ENCODE data around the gene OR11L1.
A peak's percentile ranks its signal among the peaks of the same experiment; 100 is the strongest.

OR11L1 gene

DNA sequence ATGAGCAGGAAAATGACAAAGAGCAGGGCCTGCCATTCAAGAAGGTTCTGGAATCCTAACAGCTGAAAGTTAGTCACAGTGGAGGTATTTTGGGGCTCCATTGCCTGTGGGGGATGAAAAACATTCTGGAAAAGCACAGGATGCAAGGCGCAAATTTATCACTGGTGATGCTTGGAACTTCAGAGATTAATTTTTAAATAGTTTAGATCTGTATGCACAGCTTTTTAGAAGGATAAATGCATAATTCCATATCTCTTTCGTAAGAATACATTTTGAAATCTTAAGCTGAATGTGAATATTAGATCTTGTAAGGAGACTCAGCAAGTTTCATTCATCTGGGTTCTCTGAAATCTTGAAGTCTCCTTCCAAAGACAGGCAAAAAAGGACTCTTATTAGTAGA lies at the start of gene OR11L1:
Gene OR11L1 (minus strand): TSS at position 101 of the 400 bp plus-strand sequence. CDS start 0 bp downstream, at position 101.
- DNase-seq, result no peak

- DNase-seq, result no peak
Observed at GRCh38 chr1:247884797-247885413, 43.2 kb upstream of the OR11L1 start.

DNA sequence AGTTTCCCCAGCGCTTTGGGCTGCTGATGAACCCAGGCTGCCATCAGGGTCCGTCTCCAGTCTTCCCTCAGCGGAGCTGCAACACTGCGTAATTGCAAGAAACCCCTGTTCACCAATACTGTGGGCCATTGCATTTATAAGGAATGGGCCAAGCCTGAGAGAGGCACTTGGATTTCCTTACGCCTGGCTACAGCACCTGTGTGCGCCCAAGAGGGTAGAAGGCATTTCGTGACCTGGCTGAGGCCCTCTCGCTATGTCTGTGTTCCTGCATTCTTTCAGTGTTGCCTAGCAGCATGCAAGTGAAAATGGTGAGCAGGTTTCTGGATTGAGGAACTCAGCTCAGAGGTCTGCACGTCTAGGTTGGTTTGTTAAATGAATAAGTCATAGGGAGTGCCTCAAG lies 41.6 kb upstream of the OR11L1 start:
- no peak for DNase-seq

- DNase-seq, result no peak
Observed at GRCh38 chr1:247865416-247865815, 23.7 kb upstream of the OR11L1 start.

DNA sequence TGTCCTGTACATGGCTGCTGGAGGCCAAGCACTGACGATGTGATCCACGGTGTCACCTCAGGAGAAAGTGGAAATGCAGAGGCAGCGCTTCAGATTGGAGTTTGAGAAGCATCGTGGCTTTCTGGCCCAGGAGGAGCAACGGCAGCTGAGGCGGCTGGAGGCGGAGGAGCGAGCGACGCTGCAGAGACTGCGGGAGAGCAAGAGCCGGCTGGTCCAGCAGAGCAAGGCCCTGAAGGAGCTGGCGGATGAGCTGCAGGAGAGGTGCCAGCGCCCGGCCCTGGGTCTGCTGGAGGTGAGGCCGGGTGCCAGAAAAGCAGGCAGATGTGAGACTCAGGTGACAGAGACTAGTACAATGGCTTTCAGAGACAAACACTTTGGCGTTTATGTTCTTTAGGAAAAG lies 22.9 kb upstream of the OR11L1 start:
- DNase-seq, result no peak

DNA sequence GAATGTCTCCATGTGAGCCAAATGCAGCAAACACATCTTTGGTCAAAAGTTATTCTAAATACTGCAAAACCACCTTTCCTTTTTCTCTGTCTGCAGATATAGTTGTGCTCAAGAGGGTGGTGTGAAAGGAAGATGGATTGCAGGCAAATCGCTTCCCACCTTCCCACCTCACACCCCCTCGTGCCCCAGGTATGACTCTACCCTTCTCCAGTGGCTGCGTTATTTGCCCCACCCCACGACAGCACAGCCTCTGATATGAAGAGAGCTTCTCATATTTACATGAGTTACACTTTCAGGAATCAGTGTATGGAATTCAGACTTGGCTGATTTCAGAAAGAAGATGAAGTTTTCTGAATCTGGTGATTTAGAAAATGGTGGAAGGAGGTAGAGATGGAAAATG lies 21.1 kb upstream of the OR11L1 start:
- no peak for DNase-seq

- DNase-seq, result no peak
Observed at GRCh38 chr1:247857985-247858619, 16.4 kb upstream of the OR11L1 start.

DNA sequence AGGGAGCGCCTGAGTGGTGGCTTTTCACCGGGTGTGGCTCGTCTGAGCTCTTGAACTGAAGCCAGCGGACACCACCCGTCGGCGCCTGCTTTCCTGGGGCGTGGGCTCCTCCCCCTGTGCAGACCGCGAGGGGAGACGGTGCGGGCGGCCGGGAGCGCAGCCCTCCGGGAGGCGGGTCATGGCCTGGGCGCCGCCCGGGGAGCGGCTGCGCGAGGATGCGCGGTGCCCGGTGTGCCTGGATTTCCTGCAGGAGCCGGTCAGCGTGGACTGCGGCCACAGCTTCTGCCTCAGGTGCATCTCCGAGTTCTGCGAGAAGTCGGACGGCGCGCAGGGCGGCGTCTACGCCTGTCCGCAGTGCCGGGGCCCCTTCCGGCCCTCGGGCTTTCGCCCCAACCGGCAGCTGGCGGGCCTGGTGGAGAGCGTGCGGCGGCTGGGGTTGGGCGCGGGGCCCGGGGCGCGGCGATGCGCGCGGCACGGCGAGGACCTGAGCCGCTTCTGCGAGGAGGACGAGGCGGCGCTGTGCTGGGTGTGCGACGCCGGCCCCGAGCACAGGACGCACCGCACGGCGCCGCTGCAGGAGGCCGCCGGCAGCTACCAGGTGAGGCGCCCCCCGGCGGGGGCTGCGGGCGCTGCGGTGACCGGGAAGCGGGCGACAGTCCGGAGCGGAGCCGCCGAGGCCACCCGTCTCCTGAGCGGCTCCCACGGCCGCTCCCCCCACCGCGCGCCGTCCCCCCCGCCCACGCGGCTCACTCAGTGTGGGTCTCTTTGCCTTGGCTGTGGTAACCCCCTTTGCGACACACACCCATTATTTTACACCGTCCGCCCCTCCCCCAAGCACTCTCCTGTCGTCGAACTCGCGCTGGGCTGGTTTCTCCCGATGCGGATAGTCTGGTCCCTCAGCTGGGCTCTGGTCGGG lies 15.6 kb upstream of the OR11L1 start, which contains the start of gene TRIM58:
Gene TRIM58 (plus strand): TSS at position 119 of the 916 bp plus-strand sequence. CDS start 60 bp downstream, at position 179.
- DNase-seq, result peak; percentile 18

DNA sequence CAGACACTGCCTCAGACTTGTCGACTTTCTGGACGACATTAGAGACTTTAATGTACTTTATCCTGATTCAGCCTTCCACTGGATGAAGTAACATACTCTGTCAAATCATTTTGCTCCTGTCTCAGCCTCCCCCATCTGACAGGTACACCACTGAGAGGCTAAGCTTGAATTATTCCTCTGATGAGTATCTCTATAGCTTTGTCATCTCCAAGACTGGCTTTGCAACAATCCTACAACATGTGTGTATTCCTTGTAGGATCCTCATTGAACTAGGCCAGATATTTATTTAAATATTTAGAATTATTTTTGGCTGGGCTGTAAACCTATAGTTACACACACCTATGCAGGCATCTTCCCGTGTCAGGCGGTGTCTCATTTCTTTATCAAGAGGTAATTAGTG lies 14.2 kb upstream of the OR11L1 start:
- DNase-seq, result no peak

- no peak for DNase-seq
Observed at GRCh38 chr1:247854899-247855545, 13.3 kb upstream of the OR11L1 start.

GRCh38 chr1:247849616-247850015 lies 7.9 kb upstream of the OR11L1 start:
- DNase-seq, result no peak

DNA sequence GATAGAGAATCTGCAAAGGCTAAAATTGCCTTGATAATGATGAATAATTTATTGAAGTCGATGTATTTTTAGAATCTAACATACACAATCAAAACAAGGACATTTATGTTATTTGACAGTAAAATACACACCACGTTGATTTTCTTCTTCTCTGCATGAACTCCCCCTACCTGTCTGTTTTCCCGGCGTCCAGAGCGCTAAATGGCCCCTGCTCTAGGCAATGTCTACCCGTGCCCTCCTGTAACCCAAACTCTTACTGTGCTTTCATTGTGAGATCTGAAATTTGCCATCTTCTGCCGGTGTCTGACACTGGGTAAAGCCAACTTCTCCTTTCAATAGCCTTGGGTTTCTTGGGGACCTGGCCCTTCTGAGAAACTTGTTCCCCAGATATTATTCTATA lies 6.7 kb upstream of the OR11L1 start:
- DNase-seq, result no peak

- DNase-seq, result no peak
Observed at GRCh38 chr1:247845693-247846017, 4.0 kb upstream of the OR11L1 start.

GRCh38 chr1:247845011-247845692 lies 3.5 kb upstream of the OR11L1 start:
- no peak for DNase-seq

GRCh38 chr1:247843411-247843810 lies 1.7 kb upstream of the OR11L1 start:
- DNase-seq, result no peak

GRCh38 chr1:247840818-247841217 lies 878 bp downstream of the OR11L1 start:
- no peak for DNase-seq

DNA sequence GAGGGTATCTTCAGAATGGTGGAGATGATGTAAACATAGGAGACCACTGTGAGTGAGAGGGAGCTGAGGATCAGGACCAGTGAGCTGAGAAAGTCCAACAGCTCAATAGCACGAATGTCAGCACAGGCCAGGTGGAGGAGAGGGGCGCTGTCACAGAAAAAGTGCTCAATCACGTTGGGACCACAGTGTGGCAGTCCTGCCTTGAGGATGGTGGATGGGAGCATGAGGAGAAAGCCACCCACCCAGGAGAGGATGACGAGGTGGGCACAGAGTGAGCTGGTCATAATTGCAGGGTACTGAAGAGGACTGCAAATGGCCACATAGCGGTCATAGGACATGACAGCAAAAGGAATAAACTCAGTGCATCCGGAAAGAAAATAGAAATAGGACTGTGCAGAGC lies 8.1 kb downstream of the OR11L1 start:
- DNase-seq, result no peak

DNA sequence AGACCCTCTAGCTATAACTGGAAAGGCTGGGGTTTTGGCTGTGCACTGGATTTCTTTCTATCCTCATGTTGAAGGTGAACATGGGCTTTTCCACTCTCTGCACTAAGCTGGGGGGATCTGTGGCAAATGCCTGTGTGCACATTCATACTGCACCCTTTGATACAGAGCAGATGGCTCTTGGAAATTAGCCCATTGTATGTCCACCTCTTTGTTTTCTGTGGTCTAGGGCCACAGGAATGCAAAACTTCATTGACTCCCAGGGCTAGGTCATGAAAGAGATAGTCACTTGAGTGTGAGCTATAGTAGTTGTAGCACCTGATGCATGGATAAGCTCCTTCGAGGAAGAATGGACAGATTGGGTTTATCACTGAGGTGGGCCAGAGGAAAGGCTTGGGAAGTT lies 12.0 kb downstream of the OR11L1 start:
- DNase-seq, result no peak

- DNase-seq, result no peak
Observed at GRCh38 chr1:247825362-247825761, 16.3 kb downstream of the OR11L1 start.

GRCh38 chr1:247824023-247824422 lies 17.7 kb downstream of the OR11L1 start, which contains the start of gene OR14A16:
Gene OR14A16 (minus strand): TSS chr1:247824119. CDS start chr1:247815729, 8,390 bp downstream.
- peak; percentile 0 for DNase-seq

- no peak for DNase-seq
Observed at GRCh38 chr1:247822060-247822459, 19.6 kb downstream of the OR11L1 start.

GRCh38 chr1:247812637-247813036 lies 29.1 kb downstream of the OR11L1 start:
- no peak for DNase-seq

DNA sequence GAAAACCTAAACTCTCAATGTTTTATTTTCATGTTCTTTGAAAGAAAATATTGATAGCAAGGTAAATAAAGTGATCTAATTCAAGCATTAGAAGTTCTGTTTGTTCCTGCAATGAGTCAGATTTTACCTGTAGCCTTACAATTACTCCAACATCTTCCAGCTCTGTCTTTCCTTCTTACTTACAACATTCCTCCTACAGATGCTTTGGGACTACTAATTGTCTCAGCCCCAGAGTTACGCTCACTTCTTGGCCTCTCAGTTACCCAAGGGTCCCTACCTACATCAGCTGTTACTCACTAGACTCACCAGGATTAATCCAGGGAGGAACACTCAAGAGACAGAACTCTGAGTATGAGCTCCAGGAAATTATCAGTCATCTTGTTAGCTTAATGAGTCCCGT lies 44.2 kb downstream of the OR11L1 start:
- no peak for DNase-seq

All from NCI-H748 treated with DMSO at 0.1 percent for 48 hours (cell line).